Astrocyte of the spinal cord (primary cell): Measurements from ENCODE around the gene CCDC141.

Experiments
- DNase-seq: peaks from one replicate; pipeline ENCODE4 v3.0.0; 2011; ENCODE audit warnings: low read depth, low spot score
- H3K4me3 ChIP-seq: 2 replicates; pipeline ENCODE4 v1.5.1; 2011; ENCODE audit warnings: low read depth, mild to moderate bottlenecking, low read length, moderate library complexity
- in situ Hi-C: cut with HindIII; loops from 2 replicates; pipeline ENCODE4 v1.10.0; 2017; ENCODE audit warnings: low sequenced_read_pairs
- TF ChIP-seq, protein P1 (sequence below): IDR thresholded peaks from 2 replicates; pipeline ENCODE4 v1.5.1; 2012; ENCODE audit warnings: low read depth, mild to moderate bottlenecking, low read length, inconsistent platforms

Gene CCDC141

DNA sequence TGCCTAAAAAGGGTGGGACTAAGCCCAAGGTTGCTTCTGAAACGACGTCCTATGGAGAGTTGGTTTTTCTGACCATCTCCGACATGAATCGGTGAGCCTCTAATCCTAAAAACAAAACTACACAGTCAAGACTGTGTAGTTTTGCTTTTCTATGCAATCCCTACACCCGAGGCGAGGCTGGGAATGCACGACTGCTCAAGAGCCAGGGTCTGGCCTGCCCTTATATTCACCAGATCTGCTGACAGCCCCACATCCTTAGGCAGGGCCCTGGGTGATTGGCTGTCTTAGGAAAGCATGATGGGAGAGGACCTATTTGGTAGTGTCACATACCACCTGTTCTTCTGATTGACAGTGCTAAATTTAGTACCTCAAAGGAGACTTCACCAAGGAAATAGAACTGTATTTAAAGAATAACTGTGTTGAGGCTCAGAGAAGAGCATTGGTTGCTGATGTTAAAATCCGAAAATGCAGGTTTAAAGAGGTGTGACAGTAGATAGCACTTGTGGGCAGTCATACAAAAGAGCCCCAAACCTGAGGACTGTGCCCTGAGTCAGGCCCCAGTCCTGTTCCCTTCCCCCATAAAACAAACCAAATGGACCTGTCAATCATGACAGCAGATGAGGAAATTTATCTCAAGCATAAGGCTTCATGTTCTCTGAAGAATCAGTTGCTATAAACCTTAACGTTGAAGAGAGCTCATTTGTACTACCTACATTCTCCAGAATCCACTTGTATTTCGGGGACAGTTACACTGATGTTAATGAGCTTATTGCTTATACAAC lies 242.5 kb downstream of the CCDC141 start, which contains the start of gene TTN:
Gene TTN, minus strand, starts transcription at position 197 of the 782 bp plus-strand sequence. CDS start 2,781 bp downstream, outside the sequence.
- DNase-seq: no peak
- in situ Hi-C loops: no loop called here
- no peak within 1 kb of the TSS for H3K4me3 ChIP-seq
- TF ChIP-seq, protein P1, sequence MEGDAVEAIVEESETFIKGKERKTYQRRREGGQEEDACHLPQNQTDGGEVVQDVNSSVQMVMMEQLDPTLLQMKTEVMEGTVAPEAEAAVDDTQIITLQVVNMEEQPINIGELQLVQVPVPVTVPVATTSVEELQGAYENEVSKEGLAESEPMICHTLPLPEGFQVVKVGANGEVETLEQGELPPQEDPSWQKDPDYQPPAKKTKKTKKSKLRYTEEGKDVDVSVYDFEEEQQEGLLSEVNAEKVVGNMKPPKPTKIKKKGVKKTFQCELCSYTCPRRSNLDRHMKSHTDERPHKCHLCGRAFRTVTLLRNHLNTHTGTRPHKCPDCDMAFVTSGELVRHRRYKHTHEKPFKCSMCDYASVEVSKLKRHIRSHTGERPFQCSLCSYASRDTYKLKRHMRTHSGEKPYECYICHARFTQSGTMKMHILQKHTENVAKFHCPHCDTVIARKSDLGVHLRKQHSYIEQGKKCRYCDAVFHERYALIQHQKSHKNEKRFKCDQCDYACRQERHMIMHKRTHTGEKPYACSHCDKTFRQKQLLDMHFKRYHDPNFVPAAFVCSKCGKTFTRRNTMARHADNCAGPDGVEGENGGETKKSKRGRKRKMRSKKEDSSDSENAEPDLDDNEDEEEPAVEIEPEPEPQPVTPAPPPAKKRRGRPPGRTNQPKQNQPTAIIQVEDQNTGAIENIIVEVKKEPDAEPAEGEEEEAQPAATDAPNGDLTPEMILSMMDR: no peak

GRCh38 chr2:178806543-178806942 lies 243.4 kb downstream of the CCDC141 start:
- H3K4me3 ChIP-seq: no peak overlapping the region
- in situ Hi-C loops: no loop called here
- TF ChIP-seq, protein P1: no peak
- no peak for DNase-seq

- in situ Hi-C loops: no loop called here
- no peak overlapping the region for H3K4me3 ChIP-seq
- TF ChIP-seq, protein P1: no peak
- DNase-seq: no peak
Measured at GRCh38 chr2:178805457-178805856, 244.5 kb downstream of the CCDC141 start.

GRCh38 chr2:178804791-178805190 lies 245.1 kb downstream of the CCDC141 start:
- TF ChIP-seq, protein P1: peak; percentile 44
- in situ Hi-C loops: no loop called here
- DNase-seq: no peak
- no peak overlapping the region for H3K4me3 ChIP-seq

DNA sequence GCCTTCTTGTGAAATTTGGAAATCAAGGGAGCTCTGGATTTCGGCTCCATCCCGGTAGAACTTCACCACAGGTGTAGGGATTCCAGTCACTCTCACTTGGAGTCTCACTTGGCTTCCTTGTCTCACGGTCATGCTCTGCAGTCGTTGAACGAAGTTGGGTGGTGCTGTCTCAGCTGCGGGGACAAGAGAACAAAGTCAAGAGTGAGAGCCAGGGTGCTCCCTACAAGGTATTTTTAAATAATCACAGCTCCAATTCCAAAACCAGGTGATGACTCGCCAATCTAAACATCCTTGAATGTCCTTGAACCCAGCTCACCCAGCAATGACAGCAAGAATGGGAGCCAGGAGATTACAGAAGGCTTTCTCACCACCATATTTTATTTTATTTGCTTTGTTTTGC lies 249.4 kb downstream of the CCDC141 start:
- DNase-seq: no peak
- TF ChIP-seq, protein P1: no peak
- H3K4me3 ChIP-seq: no peak overlapping the region
- in situ Hi-C loops: no loop called here

DNA sequence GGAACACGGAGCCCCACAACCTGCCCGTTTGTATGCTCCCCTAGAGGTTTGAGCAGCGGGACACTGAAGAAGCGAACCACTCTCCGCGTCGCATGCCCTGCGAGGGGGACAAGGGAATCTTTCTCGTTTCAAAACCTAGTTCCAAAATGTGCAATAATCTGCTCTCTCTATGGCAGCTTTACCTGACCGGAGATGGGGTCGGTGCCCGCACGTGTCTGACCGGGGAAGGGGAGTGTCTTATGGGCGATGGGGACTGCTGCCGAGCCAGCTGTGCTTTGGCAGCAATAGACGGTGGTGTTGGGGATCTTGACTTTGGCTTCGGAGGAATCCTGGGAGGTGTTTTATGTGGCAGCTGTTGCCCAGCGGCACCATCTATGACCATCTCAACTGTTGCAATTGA lies 250.6 kb downstream of the CCDC141 start:
- H3K4me3 ChIP-seq: no peak overlapping the region
- no peak for DNase-seq
- TF ChIP-seq, protein P1: no peak
- in situ Hi-C loops: no loop called here
